VCaP (cell line): Measurements from ENCODE around the gene SLC7A8.

Experiments used
- H3K27ac ChIP-seq: fragments of 450-650 bp; 2 replicates; pipeline ENCODE4 v1.5.1; 2017
- CTCF ChIP-seq: fragments of 450-650 bp; conservative IDR thresholded peaks from 2 replicates; pipeline ENCODE4 v1.5.1; 2017; ENCODE audit warnings: mild to moderate bottlenecking, moderate library complexity

SLC7A8 gene

GRCh38 chr14:23089498-23090253, 93.8 kb downstream of the SLC7A8 start:
- peak overlapping the region; percentile 45 for H3K27ac ChIP-seq
- TF ChIP-seq CTCF: no peak

- TF ChIP-seq CTCF: no peak
- H3K27ac ChIP-seq: 0 out of 2 replicates have a peak overlapping the region, but pooled peaks have one; percentile 6
Measured at GRCh38 chr14:23086565-23086964, 96.9 kb downstream of the SLC7A8 start.

- no peak overlapping the region for H3K27ac ChIP-seq
- no peak for TF ChIP-seq CTCF
Measured at GRCh38 chr14:23085458-23085857, 98.0 kb downstream of the SLC7A8 start.

- TF ChIP-seq CTCF: no peak
Measured at GRCh38 chr14:23080474-23080873, 103.0 kb downstream of the SLC7A8 start.

GRCh38 chr14:23079716-23080115, 103.7 kb downstream of the SLC7A8 start:
- no peak overlapping the region for H3K27ac ChIP-seq
- TF ChIP-seq CTCF: no peak

More at GRCh38 chr14:23080474-23080873, 103.0 kb downstream of the SLC7A8 start:
- H3K27ac ChIP-seq: no peak overlapping the region

GRCh38 chr14:23078692-23079116, 104.8 kb downstream of the SLC7A8 start:
- H3K27ac ChIP-seq: no peak overlapping the region
- no peak for TF ChIP-seq CTCF

GRCh38 chr14:23077962-23078361, 105.5 kb downstream of the SLC7A8 start:
- TF ChIP-seq CTCF: no peak
- H3K27ac ChIP-seq: no peak overlapping the region
